ENCODE results near the gene CTNNA3.

The CTNNA3 gene

DNA sequence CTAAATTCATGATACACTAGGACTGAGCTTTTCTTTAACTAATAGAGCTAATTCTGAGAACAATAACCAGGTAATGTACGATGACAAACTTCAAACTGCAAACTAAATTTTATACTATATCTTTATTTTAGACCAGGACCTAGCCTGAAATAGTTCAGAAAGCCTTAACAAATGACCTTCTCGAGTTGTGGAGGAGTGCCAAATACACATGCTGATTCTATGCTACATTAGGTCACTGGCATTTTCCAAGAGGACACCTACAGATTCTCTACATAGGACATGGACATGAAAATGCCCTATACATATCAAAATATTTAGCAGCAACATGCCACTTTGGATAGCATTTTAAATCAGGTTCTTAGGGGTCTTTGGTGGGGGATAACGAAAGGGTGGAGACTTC, 814.2 kb downstream of the CTNNA3 start:
- DNase-seq (ENCODE audit: low read depth in 1 of 2, low spot score in 1 of 2), result no peak

DNA sequence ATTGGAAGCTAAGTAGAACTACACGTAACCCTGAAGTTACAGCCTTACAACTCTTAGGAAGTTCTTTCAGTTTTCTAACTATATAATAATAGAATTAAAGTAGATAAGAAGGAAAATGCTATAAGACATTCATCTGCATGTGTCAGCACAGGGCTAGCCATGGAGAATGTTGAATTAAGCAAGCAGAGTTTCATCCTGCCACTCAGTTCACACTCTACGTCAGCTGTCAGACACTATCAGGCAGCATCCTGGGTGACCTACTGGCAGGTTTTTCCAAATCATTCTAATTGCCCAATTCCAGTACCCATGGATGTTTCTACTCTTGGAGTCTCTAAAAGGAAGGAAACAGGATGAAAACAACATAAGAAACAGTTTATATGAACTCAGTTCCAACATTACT, 815.2 kb downstream of the CTNNA3 start:
- DNase-seq (ENCODE audit: low read depth in 1 of 2, low spot score in 1 of 2), result no peak

DNA sequence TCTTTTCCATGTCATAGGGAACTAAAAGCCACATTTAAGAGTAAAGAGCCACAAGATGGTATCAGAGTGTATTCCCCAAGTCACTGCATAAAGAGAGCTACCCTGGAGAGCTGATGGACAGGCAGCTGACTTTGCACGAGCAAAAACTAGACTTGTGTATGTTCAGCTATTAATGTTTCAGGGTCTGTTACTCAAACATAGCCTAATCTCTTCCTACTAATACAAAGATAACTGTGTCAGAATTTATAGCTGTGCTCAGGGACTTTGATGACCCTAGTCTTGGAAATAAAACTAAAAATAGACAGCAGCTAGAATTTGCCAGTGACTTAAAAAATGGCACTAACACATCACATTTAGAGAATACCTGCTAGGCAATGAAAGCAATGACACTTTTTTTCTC, 815.7 kb downstream of the CTNNA3 start:
- DNase-seq (ENCODE audit: low read depth in 1 of 2, low spot score in 1 of 2), result no peak

DNA sequence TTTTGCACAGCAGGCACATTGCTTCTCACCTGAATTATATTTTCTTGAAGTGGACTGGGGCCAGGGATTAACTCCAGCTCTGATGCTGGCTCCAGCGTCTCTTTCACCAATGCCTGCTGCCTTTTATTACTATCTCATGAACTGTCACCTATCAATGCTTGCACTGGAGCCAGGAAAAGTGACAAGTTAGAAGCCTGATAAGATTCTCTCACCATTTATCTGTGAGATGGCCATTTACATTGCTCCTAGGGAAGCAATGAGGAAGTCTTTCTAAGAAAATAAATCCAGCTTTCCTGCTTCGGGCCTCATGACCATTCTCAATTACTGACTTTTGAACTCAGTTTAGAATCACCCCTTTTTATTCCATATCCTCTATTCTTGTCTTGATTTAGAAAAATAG, 818.6 kb downstream of the CTNNA3 start:
- DNase-seq (ENCODE audit: low read depth in 1 of 2, low spot score in 1 of 2), result no peak

DNA sequence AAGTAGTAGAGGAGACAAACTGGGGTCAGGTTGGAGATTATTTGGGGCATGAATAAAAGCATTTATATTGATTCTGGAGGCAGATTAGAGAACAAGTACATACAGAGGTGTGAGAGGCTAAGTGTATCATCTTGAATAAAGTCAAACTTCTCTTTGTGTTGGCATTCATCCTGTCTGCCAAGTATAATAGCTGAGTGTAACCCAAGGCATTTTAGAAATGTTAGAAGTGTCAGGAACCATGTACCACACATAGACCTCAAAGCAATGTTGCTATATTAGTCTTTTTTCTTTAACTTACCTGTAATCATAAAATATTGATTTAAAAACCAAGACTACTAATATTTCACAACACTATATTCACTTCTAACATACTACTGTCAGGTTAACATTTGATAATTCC, 826.4 kb downstream of the CTNNA3 start:
- no peak for DNase-seq (ENCODE audit: low read depth in 1 of 2, low spot score in 1 of 2)

DNA sequence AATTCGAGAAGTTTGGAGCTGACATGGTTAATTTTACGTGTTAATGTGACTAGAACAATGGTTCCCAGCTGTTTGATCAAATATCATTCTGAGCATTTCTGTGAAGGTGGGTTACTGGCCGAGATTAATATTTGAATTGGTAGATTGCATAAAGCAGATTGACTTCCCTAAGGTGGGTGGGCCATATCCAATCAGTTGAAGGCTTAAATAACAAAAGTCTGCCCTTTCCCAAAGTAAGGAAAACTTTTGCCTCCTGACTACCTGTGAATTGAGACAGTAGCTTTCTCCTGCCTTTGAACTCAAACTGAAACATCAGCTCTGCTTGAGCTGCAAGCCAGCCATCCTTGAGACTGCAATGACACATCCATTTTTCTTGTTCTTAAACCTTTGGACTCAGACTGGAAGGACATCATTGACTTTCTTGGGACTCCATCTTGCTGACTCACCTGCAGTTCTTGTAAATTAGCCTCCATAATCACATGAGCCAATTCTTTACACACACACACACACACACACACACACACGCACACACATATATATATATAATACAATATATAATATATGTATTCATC, 833.2 kb downstream of the CTNNA3 start:
- no peak for DNase-seq (ENCODE audit: low read depth in 1 of 2, low spot score in 1 of 2)

DNA sequence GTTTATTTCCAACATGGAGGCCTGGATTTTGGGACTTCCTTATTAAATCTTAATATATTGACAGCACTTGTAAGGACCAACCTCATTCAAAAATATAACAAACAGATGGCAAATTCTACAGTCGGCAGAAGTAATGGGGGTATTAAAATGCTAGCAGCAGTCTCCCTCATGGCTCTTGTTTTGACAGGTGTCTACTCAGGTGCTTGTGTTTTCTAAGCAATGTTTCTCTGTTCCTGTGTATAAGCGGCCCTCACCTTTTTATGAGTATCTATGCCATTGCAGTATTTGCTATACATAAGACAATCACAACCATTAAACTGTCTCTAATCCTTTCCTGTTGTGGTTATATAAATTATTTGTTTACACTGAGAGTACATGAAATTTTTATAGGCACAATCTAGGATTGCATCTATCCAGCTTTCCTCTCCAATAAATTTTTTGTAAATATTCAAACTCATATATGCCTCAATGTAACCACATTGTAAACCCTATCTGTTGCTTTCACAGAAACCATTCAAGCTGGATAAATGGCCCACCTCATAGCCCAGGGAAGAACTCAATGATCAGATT, 835.5 kb downstream of the CTNNA3 start:
- no peak for DNase-seq (ENCODE audit: low read depth in 1 of 2, low spot score in 1 of 2)

DNA sequence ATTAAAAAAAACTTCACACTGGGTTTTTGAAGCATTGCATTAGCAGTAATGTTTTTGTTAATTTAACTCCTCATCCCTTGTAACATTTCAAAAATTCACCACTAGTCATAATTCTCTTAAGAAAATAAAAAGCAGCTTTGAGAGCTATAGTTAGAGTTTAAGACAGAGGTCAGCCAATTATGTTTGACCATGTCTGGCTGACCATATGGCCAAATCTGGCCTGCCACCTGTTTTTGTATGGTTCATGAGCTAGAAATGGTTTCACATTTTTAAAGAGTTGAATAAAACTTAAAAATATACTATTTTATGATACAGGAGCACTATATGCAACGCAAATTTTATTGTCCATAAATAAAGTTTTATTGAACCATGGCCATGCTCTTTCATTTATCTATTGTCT, 843.2 kb downstream of the CTNNA3 start:
- DNase-seq (ENCODE audit: low read depth in 1 of 2, low spot score in 1 of 2), result no peak

DNA sequence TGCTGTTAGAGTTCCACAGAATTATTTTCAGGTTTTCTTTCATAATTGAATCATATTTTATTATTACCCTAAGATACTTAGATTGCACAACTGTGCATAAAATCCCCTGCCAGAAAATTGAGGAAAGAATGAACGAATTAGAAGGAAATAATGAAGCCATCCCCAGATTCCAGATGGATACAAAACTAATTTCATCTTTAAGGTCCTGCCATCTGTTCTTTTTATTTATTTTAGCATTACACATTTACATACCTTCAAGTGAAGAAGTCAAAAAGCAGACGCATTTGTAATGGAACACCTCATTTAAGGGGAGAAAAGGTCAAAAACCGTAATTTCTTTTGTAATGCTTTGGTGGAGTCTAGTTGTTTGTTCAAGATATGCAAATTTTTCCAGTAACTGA, 847.1 kb downstream of the CTNNA3 start:
- DNase-seq (ENCODE audit: low read depth in 1 of 2, low spot score in 1 of 2), result no peak

DNA sequence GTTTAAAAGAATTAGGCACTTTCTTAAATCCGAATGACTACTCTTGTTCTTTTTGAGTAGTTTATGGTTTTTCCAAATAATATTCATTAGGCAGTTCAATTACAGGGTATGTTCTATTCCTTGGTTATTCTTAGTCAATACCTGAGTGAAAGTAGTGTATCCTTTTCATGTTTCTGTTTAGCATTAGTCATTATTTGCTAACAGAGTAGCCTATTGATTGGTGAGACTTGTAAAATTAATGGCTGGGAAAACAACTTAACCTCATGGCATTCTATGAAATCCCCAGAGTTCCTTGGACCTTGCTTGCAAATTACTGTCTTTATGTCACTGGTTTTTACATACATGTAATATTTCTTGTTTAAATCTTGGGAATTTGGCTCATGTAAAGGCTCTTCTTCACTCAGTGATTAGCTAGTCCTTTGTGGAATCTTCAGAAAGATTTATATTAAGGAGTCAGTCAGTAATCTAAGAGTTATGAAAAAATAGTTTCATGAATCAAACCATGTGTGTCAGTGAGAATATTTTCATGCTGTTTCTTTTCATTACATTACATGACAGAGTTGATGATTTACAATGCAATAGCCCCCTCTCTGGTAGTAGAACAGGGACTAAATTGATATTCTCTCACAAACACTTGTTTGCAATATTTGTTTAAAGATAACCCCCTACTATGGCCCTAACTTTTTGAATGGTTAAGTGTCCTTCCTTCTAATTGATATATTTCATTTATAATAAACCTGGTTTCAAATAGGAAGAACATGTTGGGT, 851.6 kb downstream of the CTNNA3 start:
- no peak for DNase-seq (ENCODE audit: low read depth in 1 of 2, low spot score in 1 of 2)

DNA sequence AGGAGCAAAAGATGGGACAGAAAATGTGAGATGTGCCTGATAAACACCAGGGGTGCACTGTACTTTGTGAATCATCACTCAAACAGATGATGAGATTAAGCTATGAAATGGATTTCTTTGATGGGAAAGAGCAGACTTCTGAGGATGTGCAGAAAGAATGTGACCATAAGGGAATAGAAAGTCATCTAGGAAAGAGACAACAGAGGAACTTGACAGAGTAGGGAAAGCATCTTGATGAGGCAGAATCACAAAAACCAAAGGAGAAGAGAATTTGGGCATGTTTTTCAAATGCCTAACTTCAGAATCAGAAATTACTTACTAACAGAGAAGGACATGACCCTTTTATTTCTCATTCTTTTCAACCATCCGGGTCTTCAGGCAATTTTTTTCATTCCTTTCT, 852.6 kb downstream of the CTNNA3 start:
- no peak for DNase-seq (ENCODE audit: low read depth in 1 of 2, low spot score in 1 of 2)

DNA sequence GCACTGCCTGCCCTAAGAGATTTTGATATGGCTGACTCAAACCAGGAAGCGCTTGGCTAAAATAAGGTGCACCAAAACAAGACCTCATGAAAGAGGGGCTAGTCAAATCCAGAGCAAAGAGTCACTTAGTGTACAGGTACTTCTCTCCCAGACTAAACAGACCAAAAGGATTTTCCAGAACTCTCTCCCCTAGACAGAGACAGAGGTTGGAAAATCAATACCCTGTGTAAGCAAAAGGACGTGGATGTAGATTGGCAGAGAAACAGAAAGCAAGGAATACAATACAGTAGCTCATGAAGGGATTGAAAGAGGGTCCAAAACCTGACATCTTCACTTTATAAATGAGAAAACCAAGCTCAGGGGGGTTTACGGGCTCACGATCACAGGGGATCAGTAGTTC, 853.1 kb downstream of the CTNNA3 start:
- DNase-seq (ENCODE audit: low read depth in 1 of 2, low spot score in 1 of 2), result no peak

DNA sequence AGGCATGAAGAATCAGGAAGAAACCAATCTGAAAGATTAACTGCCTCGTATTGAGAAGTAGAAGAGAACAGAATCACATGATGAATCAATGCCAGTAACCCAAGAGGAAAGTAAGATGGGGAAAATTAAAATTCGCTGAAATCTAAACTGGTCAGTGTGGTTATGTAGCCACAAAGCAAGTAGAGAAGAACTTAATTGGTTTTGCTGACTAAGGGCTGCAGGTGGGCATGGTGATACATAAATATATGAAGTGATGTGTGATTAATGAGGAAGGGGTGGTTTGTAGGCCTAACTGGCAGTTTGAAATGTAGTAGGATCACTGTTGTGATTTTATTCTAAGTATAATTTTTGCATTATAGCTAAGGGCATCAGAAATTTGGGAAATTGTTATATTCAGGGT, 853.6 kb downstream of the CTNNA3 start:
- no peak for DNase-seq (ENCODE audit: low read depth in 1 of 2, low spot score in 1 of 2)

DNA sequence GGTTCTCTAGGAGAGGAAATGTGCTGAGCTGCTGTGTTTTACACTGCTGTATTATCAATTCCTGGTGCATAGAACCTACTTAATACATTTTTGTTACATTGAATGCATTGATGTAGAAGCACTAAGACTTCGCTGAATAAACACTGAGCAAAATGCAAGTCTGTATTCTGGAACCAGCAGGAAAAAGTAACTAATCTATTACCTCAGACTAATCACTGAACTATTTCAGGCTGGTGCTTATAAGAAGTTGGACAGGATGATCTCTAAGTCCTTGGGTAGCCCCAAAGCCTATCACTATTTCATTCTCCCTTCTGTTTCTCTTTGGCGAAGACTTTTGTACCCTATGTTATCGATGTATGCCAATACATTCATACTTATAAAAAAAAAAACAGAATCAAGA, 857.3 kb downstream of the CTNNA3 start:
- DNase-seq (ENCODE audit: low read depth in 1 of 2, low spot score in 1 of 2), result no peak

DNA sequence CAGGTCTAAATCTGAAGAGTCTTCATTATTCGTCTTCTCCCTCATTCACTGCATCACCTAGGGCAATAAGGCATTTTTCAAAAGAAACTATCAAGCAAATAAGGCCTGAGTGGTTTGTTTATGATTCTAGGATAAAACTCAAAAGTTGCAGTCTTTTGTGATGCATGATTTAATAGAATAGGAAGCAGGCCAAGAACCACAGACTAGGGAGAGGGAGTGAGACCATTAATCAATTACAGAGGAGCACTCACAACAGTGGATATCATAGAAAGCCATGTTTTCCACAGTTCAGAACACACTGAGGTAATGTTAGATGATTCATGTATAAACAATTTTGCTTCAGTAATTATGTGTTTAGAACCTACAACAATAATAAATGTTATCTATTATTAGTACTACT, 858.0 kb downstream of the CTNNA3 start:
- DNase-seq (ENCODE audit: low read depth in 1 of 2, low spot score in 1 of 2), result no peak

DNA sequence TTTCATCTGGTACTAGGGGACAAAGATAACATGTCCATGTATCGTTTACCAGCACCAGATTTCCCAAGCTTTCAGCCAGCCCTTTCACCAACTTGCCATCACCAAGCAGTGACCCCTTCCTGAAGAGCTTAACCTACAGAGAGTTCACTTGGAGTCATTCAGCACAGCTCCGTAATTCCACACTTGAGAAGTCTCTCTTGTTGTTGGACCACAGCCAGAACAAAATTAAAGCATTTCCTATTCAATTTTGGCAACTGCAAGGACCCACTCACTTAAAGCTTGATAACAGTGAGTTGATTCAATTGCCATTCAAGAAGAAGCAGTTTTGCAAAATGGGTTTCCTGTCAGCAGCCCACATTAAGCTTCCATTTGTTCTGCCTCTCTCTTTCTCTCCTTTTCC, 858.7 kb downstream of the CTNNA3 start:
- no peak for DNase-seq (ENCODE audit: low read depth in 1 of 2, low spot score in 1 of 2)

DNA sequence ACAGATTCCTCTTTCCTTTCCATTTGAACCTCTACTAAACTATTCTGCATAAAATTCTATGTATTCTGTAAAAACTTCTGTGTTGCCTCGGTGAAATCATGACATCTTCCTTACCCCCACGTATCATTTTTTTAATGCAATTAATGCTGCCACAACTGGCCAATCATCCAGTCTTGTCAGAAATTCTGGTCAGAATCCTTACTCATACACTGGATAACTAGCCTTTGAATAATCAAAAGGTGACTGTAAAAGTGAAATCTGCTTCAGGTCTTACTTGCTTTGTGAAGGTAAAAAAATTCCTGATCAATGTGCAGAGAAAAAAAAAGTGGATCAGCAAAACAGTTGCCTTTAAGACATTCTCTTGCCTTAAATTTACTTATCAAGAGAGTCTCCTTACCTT, 859.2 kb downstream of the CTNNA3 start:
- no peak for DNase-seq (ENCODE audit: low read depth in 1 of 2, low spot score in 1 of 2)

DNA sequence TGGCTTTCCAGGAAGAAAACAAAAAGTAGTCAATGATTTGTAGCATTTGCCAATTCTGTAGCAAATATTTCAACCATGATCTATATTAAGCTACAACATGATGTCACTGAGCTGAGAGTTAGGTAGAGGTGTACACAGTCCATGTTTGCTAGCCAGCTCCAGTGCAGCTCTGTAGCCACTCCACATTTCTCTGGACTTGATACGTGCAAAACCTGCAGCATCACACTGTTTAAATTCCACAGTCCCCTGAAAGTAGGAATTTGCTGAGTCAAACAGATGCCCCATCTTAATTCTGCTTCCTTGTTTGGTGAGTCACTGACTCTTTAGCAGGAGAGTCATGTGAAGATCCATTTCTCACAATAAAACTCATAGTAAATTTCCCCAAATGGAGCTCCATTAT, 859.9 kb downstream of the CTNNA3 start:
- DNase-seq (ENCODE audit: low read depth in 1 of 2, low spot score in 1 of 2), result no peak

DNA sequence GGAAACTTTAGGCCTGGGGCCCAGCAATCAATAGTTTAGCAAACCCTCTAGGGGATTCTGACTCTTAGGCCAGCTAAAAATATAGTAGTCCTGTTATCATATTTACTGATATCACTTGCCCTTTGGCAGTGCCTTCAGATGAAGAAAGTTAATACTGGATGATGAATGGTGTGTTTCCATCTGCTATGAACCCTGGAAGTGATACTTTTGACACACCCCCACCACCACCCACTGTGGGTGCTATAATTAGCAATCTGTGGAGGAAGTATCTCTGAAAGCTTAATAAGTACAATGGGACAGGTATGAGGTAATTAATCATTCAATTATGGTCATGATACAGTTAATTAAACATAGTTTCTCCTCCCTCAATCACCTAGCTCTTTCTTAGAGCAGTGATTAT, 860.6 kb downstream of the CTNNA3 start:
- no peak for DNase-seq (ENCODE audit: low read depth in 1 of 2, low spot score in 1 of 2)

DNA sequence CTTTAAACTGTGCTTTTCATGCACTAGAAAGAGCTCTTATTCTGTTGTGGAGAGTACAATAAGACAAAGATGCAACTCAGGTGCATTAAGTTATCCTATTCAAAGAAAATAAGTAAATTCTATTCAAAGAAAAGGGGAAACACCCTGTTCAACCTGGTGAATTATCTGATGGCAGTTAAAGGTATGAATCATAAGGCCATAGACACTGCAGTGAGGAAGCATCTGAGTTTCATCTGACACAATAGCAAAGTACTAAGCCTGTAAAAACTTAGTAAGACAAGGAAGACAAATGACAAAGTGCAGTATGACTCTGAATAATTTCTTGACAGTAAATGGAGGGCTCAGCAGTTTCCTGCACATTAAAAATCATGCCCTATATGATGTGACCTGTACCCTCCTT, 861.2 kb downstream of the CTNNA3 start:
- DNase-seq (ENCODE audit: low read depth in 1 of 2, low spot score in 1 of 2), result no peak

DNA sequence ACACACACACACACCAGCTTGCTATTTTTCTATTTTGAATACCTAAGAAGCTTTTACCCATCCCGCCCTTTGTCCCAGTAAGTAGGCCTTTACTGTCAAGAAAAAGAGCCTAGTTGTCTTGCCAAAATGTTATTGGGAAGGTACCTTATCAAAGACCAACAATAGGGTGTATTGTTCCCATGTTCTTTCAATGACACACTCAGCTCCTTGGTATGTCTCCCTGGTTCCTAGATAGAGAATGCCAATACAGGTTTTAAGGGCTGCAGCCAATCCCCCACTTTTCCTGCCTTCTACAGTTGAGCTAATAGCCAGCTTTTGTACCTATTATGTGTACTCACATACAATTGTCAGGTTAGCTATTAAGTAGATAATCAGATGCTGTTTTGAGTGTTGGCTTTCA, 862.1 kb downstream of the CTNNA3 start:
- no peak for DNase-seq (ENCODE audit: low read depth in 1 of 2, low spot score in 1 of 2)

DNA sequence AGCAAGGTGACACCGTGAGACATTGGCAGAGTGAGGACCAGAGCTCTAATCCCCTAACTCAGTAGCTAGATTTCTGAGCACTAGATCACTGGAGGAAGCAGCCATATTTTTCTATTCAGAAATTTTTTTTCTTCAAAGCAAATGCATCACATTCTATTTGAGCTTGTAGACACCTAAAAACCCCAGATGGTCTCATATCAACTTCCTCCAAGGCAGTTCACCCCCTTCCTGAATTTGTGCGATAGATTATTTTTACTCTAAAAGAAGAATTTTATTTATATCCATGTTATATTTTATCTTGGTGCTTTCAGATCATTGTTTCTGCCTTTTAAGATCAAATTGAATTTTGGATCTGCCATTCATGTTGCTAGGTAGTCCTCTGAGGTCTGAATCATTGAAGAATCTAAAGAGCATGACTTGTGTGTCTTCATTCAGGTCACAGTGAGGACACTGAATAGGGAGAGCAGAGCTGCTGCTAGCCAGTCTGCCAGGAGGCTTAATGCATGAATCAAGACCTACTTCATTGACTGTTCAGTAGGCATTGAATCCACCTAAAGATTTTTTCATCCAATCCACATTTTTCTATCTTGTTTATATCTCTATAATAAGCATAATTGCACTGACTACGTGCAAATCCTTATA, 863.1 kb downstream of the CTNNA3 start:
- DNase-seq (ENCODE audit: low read depth in 1 of 2, low spot score in 1 of 2), result no peak
